ENCODE measurements around the gene AFAP1L2. TPM values are rescaled to one million over a fixed set of nuclear protein-coding genes. Genes with fewer than 3 reads are reported as not detected.
"Not testable (repeated sequence)": the region's sequence is repeated elsewhere in the genome, so short reads cannot be mapped to it uniquely, and the experiment has no call there.

Gene AFAP1L2
- polyA plus RNA-seq, 1 experiment: 0.22 TPM

DNA sequence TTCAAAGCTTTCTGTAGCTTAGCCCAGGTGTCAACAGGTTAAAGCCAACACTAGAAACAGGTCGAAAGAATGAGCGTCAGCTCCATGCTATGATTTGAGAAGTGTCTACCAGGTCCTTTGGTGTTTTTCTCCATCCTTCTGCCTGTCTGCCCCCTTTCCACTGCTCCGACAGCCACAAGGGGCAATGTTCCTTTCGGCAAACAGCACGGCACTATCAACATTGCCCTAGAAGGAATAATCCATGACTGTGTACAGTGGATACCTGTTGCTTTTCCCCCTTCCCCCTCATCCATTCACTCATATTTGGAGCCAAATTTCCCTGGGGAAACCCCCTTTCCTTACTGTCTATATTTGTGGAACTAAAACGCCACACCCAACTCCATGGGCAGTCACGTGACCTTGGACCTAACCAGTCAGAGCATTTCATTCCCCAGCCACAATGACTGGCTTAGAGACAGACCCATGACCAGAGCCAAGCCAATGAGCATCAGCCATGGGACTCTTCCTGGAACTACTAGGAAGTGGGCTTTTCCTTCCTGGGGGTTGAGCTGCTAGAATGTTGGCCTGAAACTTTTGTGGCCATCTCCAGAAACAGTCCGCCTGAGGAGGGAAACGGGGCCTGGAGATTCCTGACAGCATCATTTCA lies 51.5 kb downstream of the AFAP1L2 start:
- peaks cover 5% of the 10 kb centered on the region for H3K27me3 ChIP-seq (ENCODE audit: control insufficient read depth, insufficient read depth, low read length)
- H3K36me3 ChIP-seq (ENCODE audit: control insufficient read depth, insufficient read depth, low read length): no peaks in the 10 kb centered on the region
- no peak for DNase-seq (ENCODE audit: low read depth)
- TF ChIP-seq CTCF (IDR thresholded peaks at IDR 0.05; ENCODE audit: insufficient read depth, low read depth, low read length): no peak
- POLR2A ChIA-PET: no interaction called here
- H3K4me3 ChIP-seq (ENCODE audit: low read depth, low read length): no peak overlapping the region
- CTCF ChIA-PET: no interaction called here

DNA sequence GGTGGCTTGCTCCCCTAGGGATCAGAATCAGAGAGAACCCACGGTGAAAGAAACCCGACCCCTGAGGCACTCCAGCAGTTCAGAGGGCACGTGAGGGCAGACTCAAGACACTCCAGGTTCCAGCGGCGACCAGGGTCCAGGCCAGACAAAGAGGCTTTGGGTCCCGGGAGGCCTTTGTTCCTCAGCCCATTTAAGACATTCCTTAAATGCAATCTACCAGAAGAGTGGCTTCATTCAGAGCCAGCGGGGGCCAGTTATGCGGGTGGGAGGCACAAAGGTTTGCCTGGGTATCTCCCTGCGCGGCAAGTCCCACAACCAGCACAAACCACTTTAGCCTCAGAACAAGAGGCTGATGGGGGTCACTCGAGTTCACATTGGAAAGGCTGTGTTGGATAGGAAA lies 53.6 kb downstream of the AFAP1L2 start:
- DNase-seq (ENCODE audit: low read depth): no peak
- CTCF ChIA-PET: no interaction called here
- POLR2A ChIA-PET: no interaction called here

DNA sequence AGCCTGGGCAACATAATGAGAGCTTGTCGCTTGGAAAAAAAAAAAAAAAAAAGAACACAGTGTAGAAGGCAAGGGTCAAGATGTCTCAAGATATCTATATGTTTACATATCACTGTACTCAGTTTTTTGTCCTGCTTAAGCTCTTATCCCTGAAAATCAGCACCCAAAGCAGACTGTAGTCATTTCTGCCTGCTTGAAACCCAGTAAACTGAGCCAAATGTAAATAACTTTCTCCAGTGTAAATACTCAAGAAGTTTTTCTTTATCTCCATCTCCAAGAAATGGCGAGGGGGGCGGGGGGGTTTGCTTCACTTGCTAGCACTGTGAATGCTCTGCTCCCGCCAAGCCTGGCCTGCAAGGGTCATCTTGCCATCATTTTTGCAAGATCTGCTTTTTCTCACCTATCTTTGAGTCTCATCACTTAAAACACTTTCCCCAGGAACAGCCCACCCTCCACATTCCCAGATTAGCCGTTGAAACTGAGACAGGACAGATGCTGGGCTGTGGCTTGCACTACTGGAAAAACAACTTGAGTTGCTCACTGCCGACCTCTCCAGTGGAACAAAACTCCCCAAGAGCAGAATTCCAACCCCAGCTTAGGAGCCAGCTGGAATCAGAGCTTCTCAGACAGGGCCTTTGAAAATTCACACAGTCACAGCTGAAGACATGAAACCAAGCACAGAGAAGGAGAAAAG lies 54.6 kb downstream of the AFAP1L2 start:
- Histone ChIP-seq H3K36me3 (ENCODE audit: control insufficient read depth, insufficient read depth, low read length) (no peaks in the 10 kb centered on the region), H3K4me3 (ENCODE audit: low read depth, low read length) (no peak overlapping the region), H3K27me3 (ENCODE audit: control insufficient read depth, insufficient read depth, low read length) (peaks cover 5% of the 10 kb centered on the region)
- POLR2A ChIA-PET: no interaction called here
- TF ChIP-seq CTCF (IDR thresholded peaks at IDR 0.05; ENCODE audit: insufficient read depth, low read depth, low read length): no peak
- CTCF ChIA-PET: no interaction called here
- no peak for DNase-seq (ENCODE audit: low read depth)

More for the DNA sequence above, 53.6 kb downstream of the AFAP1L2 start:
- Histone ChIP-seq H3K27me3 (ENCODE audit: control insufficient read depth, insufficient read depth, low read length) (peaks cover 5% of the 10 kb centered on the region), H3K36me3 (ENCODE audit: control insufficient read depth, insufficient read depth, low read length) (no peaks in the 10 kb centered on the region), H3K4me3 (ENCODE audit: low read depth, low read length) (no peak overlapping the region)
- no peak for TF ChIP-seq CTCF (IDR thresholded peaks at IDR 0.05; ENCODE audit: insufficient read depth, low read depth, low read length)

DNA sequence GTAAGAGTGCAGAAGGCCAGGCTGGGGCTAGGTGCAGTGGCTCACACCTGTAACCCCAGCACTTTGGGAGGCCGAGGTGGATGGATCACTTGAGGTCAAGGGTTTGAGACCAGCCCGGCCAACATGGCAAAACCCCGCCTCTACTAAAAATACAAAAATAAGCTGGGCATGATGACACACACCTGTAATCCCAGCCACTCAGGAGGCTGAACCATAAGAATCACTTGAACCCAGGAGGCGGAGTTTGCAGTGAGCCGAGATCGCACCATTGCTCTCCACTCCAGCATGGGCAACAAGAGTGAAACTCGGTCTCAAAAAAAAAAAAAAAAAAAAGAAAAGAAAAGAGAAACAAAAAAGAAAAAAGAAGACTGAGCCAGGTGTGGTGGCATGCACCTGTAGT lies 55.2 kb downstream of the AFAP1L2 start:
- POLR2A ChIA-PET: not testable (repeated sequence)

DNA sequence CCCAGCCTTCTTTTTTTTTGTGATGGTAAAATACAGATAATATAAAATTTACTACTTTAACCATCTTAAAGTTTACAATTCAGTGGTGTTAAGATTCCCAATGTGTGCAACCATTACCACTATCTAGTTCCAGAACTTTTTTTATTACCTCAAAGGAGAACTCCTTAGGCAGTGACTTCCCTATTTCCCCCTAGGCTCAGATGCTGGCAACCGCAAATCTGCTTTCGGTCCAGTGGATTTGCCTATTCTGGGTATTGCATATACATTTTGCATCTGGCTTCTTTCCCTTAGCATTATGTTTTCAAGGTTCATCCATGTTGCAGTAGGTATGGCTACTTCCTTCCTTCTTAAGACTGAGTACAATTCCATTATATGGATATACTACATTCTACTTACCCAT lies 56.5 kb downstream of the AFAP1L2 start:
- ChIA-PET CTCF (interaction anchor here (0.6 kb wide), 1 partner anchor 8 kb away, joined by 3 read pairs; no protein-coding TSS in a partner anchor), POLR2A (no interaction called here)
- Histone ChIP-seq H3K4me3 (ENCODE audit: low read depth, low read length) (no peak overlapping the region), H3K27me3 (ENCODE audit: control insufficient read depth, insufficient read depth, low read length) (peaks cover 3% of the 10 kb centered on the region; the same call in 1 of the 2 replicates), H3K36me3 (ENCODE audit: control insufficient read depth, insufficient read depth, low read length) (no peaks in the 10 kb centered on the region)
- TF ChIP-seq CTCF (IDR thresholded peaks at IDR 0.05; ENCODE audit: insufficient read depth, low read depth, low read length): no peak
- no peak for DNase-seq (ENCODE audit: low read depth)

More for the DNA sequence above, 55.2 kb downstream of the AFAP1L2 start:
- DNase-seq (ENCODE audit: low read depth); H3K36me3 ChIP-seq (ENCODE audit: control insufficient read depth, insufficient read depth, low read length); CTCF ChIA-PET; H3K4me3 ChIP-seq (ENCODE audit: low read depth, low read length); H3K27me3 ChIP-seq (ENCODE audit: control insufficient read depth, insufficient read depth, low read length): not testable (repeated sequence)

Measured in BJ (cell line).